ENCODE results near the gene SCAND1. TPM values are rescaled to one million over a fixed set of nuclear protein-coding genes. Genes with fewer than 3 reads are reported as not detected.
"Not testable (repeated sequence)": the region's sequence is repeated elsewhere in the genome, so short reads cannot be mapped to it uniquely, and the experiment has no call there.

The SCAND1 gene
- total RNA-seq (45.7 and 58.0 TPM in 2 replicates), polyA plus RNA-seq (177 and 183 TPM in 2 replicates)

GRCh38 chr20:35954200-35954906, at the start of gene SCAND1:
SCAND1 (minus strand) TSS chr20:35954502; CDS start chr20:35954284, 218 bp downstream.
- under 1% methylated on average over 76 of the region's 76 CpGs for WGBS (ENCODE audit: low lambda C conversion rate, missing lambda C conversion rate)
- Histone ChIP-seq H3K4me2 (peak within 1 kb of the TSS; percentile 89), H3K79me2 (peaks cover 38% of the 10 kb centered on the region), H3K4me1 (ENCODE audit: insufficient read depth) (peaks cover 17% of the 10 kb centered on the region), H3K27ac (peak within 1 kb of the TSS; percentile 99), H2AFZ (peak within 1 kb of the TSS; percentile 75), H3K4me3 (peak within 1 kb of the TSS; percentile 84), H4K20me1 (ENCODE audit: insufficient read depth, poor library complexity, severe bottlenecking) (no peaks in the 10 kb centered on the region), H3K27me3 (no peaks in the 10 kb centered on the region), H3K9me3 (ENCODE audit: low read depth) (no peaks in the 10 kb centered on the region), H3K36me3 (replicated peaks; ENCODE audit: insufficient read depth, low read depth) (no peaks in the 10 kb centered on the region), H3K9me2 (replicated peaks; ENCODE audit: insufficient read depth) (no peaks in the 10 kb centered on the region)
- TF ChIP-seq EZH2 (IDR thresholded peaks at IDR 0.05; ENCODE audit: borderline replicate concordance), result no peak
- TF ChIP-seq EZH2phosphoT487 (IDR thresholded peaks at IDR 0.05; ENCODE audit: low read depth, severe bottlenecking, unreplicated experiment), result no peak
- TF ChIP-seq CTCF (IDR thresholded peaks at IDR 0.05; ENCODE audit: poor library complexity), result peak; percentile 100
- DNase-seq (ENCODE audit: low spot score), result peak; percentile 99

GRCh38 chr20:36004045-36004444, 49.7 kb upstream of the SCAND1 start:
- Histone ChIP-seq H3K36me3 (replicated peaks; ENCODE audit: insufficient read depth, low read depth) (no peaks in the 10 kb centered on the region), H3K4me1 (ENCODE audit: insufficient read depth) (no peaks in the 10 kb centered on the region), H3K79me2 (no peaks in the 10 kb centered on the region), H3K27ac (no peak overlapping the region), H3K27me3 (no peaks in the 10 kb centered on the region), H4K20me1 (ENCODE audit: insufficient read depth, poor library complexity, severe bottlenecking) (no peaks in the 10 kb centered on the region), H3K4me2 (no peak overlapping the region), H2AFZ (no peak overlapping the region), H3K9me3 (ENCODE audit: low read depth) (no peaks in the 10 kb centered on the region), H3K4me3 (no peak overlapping the region), H3K9me2 (replicated peaks; ENCODE audit: insufficient read depth) (no peaks in the 10 kb centered on the region)
- TF ChIP-seq EZH2phosphoT487 (IDR thresholded peaks at IDR 0.05; ENCODE audit: low read depth, severe bottlenecking, unreplicated experiment) (no peak), CTCF (IDR thresholded peaks at IDR 0.05; ENCODE audit: poor library complexity) (no peak), EZH2 (IDR thresholded peaks at IDR 0.05; ENCODE audit: borderline replicate concordance) (no peak)
- WGBS (ENCODE audit: low lambda C conversion rate, missing lambda C conversion rate), result 73% methylated on average over 1 of the region's 1 CpG
- DNase-seq (ENCODE audit: low spot score), result no peak

- no peak overlapping the region for H3K27ac ChIP-seq
- H4K20me1 ChIP-seq (ENCODE audit: insufficient read depth, poor library complexity, severe bottlenecking), result no peaks in the 10 kb centered on the region
- no peaks in the 10 kb centered on the region for H3K79me2 ChIP-seq
- no peaks in the 10 kb centered on the region for H3K9me2 ChIP-seq (replicated peaks; ENCODE audit: insufficient read depth)
- no peaks in the 10 kb centered on the region for H3K4me1 ChIP-seq (ENCODE audit: insufficient read depth)
- TF ChIP-seq EZH2phosphoT487 (IDR thresholded peaks at IDR 0.05; ENCODE audit: low read depth, severe bottlenecking, unreplicated experiment) (no peak), CTCF (IDR thresholded peaks at IDR 0.05; ENCODE audit: poor library complexity) (no peak), EZH2 (IDR thresholded peaks at IDR 0.05; ENCODE audit: borderline replicate concordance) (no peak)
- H3K36me3 ChIP-seq (replicated peaks; ENCODE audit: insufficient read depth, low read depth), result no peaks in the 10 kb centered on the region
- no peaks in the 10 kb centered on the region for H3K9me3 ChIP-seq (ENCODE audit: low read depth)
- no peak for DNase-seq (ENCODE audit: low spot score)
- no peak overlapping the region for H3K4me3 ChIP-seq
- H2AFZ ChIP-seq, result no peak overlapping the region
- no peaks in the 10 kb centered on the region for H3K27me3 ChIP-seq
- H3K4me2 ChIP-seq, result no peak overlapping the region
Observed at GRCh38 chr20:36002855-36003254, 48.6 kb upstream of the SCAND1 start.

GRCh38 chr20:36001331-36001730, 47.0 kb upstream of the SCAND1 start:
- not testable (repeated sequence) for DNase-seq (ENCODE audit: low spot score); H3K36me3 ChIP-seq (replicated peaks; ENCODE audit: insufficient read depth, low read depth); H3K4me1 ChIP-seq (ENCODE audit: insufficient read depth); H2AFZ ChIP-seq; H4K20me1 ChIP-seq (ENCODE audit: insufficient read depth, poor library complexity, severe bottlenecking); H3K9me3 ChIP-seq (ENCODE audit: low read depth); H3K9me2 ChIP-seq (replicated peaks; ENCODE audit: insufficient read depth); H3K4me2 ChIP-seq; H3K27me3 ChIP-seq; H3K4me3 ChIP-seq; H3K79me2 ChIP-seq; H3K27ac ChIP-seq
- WGBS (ENCODE audit: low lambda C conversion rate, missing lambda C conversion rate), result no CpG with 5 or more reads among the region's 34 CpGs

GRCh38 chr20:35996492-35996891, 42.2 kb upstream of the SCAND1 start:
- H3K4me2 ChIP-seq; H3K9me3 ChIP-seq (ENCODE audit: low read depth); H3K27me3 ChIP-seq; H2AFZ ChIP-seq; H3K4me3 ChIP-seq; H4K20me1 ChIP-seq (ENCODE audit: insufficient read depth, poor library complexity, severe bottlenecking); DNase-seq (ENCODE audit: low spot score); H3K79me2 ChIP-seq; H3K27ac ChIP-seq; H3K36me3 ChIP-seq (replicated peaks; ENCODE audit: insufficient read depth, low read depth); H3K9me2 ChIP-seq (replicated peaks; ENCODE audit: insufficient read depth); H3K4me1 ChIP-seq (ENCODE audit: insufficient read depth): not testable (repeated sequence)
- WGBS (ENCODE audit: low lambda C conversion rate, missing lambda C conversion rate), result 94% methylated on average over 8 of the region's 8 CpGs
